ENCODE data around the gene MAD1L1.

Gene MAD1L1

DNA sequence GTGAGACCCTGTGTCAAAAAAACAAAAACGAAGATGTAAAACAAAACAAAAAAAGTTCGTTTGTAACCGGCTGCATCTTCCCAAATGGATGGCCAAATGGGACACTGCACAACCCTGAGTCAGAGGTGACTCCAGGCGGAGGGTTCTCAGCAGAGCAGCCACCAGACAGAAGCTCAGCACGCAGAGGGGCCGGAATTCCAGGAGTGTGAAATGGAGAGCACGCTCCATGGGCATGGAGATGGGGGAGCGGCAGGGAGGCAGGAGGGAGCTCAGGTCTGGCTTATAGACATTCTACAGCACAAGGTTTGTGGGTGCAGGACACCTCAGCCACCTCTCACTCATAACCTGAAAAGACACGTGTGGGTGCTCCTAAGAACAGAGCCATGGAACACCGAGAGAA lies 227.0 kb downstream of the MAD1L1 start:
- H3K36me3 ChIP-seq (ENCODE audit: insufficient read depth, low read length), result no peaks in the 10 kb centered on the region
- H3K4me1 ChIP-seq (ENCODE audit: insufficient read depth, low read length), result no peaks in the 10 kb centered on the region; the same call in 1 of the 2 replicates
- no peak overlapping the region for H3K9ac ChIP-seq (ENCODE audit: low read depth, low read length)
- no peaks in the 10 kb centered on the region for H3K9me3 ChIP-seq (ENCODE audit: control insufficient read depth, insufficient read depth, low read length)

DNA sequence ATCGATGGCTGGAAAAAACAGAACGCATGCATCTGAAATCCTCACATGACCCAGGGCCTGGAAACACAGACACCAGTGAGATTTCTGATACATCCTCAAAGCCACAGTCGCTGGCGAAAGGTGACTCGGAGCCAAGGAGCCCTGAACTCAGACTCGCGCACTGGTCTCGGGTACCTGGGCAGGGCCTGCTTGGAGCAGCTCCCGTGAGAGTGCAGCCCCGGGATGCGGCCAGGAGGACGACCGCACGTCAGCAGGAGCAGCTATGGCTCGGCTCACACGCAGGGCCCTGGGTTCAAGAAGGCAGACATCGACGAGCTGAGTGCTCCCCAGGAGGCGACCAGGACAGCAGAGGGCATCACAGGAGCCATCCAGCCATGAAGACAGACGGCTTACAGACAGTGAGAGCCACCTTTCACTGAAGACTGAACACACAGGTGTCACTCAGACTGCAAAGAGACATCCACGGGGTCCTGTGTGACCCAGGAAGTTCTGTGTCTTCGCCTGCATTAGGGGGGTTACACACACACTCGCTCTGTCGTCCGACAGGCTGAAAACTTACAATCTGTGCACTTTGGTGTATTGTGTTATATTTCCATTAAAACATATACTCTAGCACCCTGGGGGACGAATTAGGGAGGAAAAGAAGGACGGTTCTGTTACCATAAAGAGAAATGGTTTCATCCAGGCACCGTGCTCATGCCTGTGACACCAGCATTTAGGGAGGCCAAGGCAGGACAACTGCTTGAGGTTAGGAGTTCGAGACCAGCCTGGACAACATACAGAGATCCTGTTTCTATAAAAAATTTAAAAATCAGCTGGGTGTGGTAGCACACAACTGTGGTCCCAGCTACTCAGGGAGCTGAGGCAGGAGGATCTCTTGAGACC lies 227.7 kb downstream of the MAD1L1 start:
- H3K9ac ChIP-seq (ENCODE audit: low read depth, low read length), result no peak overlapping the region
- no peaks in the 10 kb centered on the region for H3K36me3 ChIP-seq (ENCODE audit: insufficient read depth, low read length)
- no peaks in the 10 kb centered on the region for H3K9me3 ChIP-seq (ENCODE audit: control insufficient read depth, insufficient read depth, low read length)
- no peaks in the 10 kb centered on the region; the same call in 1 of the 2 replicates for H3K4me1 ChIP-seq (ENCODE audit: insufficient read depth, low read length)

DNA sequence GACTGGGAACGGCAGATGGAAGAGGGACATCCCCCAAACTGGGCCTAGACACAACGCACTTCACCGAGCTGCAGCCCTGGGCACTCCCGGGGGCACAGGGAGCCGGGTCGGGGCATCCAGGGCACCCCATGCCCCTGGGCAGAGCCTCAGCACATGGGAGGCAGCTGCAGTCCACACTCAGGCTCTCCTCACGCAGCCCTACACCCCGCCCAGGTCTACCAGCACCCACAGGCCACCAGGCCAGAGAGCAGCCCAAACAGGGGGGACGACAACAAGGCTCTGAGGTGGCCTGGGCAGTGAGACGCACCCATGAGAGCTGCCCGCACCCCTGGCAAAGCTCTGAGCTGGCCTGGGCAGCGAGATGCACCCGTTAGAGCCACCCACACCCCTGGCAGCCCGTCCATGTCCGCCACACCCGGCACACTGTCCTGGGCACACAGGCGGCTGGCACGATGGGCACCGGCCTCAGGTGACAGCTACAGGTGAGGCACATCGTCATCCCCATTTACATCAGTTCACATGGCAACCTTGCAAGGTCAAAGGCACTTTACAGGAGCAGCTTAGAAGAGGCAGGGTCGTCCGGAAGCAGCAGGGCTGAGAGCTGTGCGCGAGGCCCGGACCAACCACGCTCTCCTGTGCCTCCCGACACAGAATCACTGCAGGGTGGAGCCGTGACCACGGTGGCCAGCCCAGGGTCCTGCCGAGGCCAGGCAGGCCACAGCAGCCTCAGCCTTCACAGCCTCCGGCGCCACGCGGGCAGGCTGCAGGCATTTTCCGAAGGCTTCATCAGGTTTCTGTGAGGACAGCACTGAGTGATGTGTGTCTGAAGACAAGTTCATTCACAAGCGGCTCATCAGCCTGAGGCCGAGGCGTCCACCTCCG lies 228.6 kb downstream of the MAD1L1 start:
- H3K4me1 ChIP-seq (ENCODE audit: insufficient read depth, low read length), result no peaks in the 10 kb centered on the region; the same call in 1 of the 2 replicates
- H3K36me3 ChIP-seq (ENCODE audit: insufficient read depth, low read length), result no peaks in the 10 kb centered on the region
- H3K9ac ChIP-seq (ENCODE audit: low read depth, low read length), result no peak overlapping the region
- H3K9me3 ChIP-seq (ENCODE audit: control insufficient read depth, insufficient read depth, low read length), result no peaks in the 10 kb centered on the region

- Histone ChIP-seq H3K9me3 (ENCODE audit: control insufficient read depth, insufficient read depth, low read length) (no peaks in the 10 kb centered on the region), H3K9ac (ENCODE audit: low read depth, low read length) (no peak overlapping the region), H3K4me1 (ENCODE audit: insufficient read depth, low read length) (no peaks in the 10 kb centered on the region; the same call in 1 of the 2 replicates), H3K36me3 (ENCODE audit: insufficient read depth, low read length) (no peaks in the 10 kb centered on the region)
Measured at GRCh38 chr7:2003451-2003930, 229.3 kb downstream of the MAD1L1 start.

DNA sequence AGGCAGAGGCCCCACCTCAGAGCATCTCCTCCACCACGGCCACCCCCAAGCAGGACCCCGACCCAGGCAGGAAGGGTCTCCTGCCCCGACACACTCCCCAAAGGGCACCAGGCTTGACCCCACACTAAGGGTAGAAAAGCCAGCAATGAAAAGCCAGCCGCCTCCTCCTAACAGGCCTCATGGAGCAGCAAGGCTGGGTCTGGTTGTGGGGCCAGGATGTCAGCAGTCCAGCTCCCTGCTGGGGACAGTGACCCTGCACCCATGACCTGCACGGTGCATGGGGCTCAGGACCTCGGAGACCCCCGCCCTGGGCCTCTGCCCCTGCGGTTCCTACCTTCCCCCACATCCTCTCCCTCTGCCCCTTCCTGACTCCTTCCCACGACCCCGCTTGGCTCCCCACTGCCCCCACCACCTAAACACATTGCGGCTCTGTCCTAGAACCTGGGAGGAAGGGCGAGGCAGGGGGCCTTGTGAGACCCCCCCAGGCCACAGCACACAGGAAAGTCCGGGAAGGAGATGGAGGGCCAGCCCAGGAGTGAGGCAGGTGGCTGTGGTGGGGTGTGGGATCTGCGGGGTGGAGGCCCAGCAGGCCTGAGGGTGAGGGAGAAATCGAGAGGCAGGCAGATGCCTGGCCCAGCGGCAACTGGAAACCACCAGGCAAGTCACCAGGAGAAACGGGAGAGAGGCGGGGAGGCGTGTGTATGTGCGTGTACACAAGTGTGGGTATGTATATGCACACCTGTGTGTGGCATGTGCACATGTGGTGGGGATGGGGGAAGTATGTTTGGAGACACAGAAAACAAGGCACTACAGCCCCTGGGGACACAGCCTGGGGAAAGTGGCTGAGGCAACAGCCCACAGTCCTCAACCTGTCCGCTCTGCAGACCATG lies 229.9 kb downstream of the MAD1L1 start:
- H3K4me1 ChIP-seq (ENCODE audit: insufficient read depth, low read length), result no peaks in the 10 kb centered on the region; the same call in 1 of the 2 replicates

GRCh38 chr7:2001601-2002442 lies 230.9 kb downstream of the MAD1L1 start:
- Histone ChIP-seq H3K36me3 (ENCODE audit: insufficient read depth, low read length) (no peaks in the 10 kb centered on the region), H3K9me3 (ENCODE audit: control insufficient read depth, insufficient read depth, low read length) (no peaks in the 10 kb centered on the region), H3K4me1 (ENCODE audit: insufficient read depth, low read length) (no peaks in the 10 kb centered on the region; the same call in 1 of the 2 replicates), H3K9ac (ENCODE audit: low read depth, low read length) (no peak overlapping the region)

More for the DNA sequence above, 229.9 kb downstream of the MAD1L1 start:
- no peak overlapping the region for H3K9ac ChIP-seq (ENCODE audit: low read depth, low read length)
- H3K36me3 ChIP-seq (ENCODE audit: insufficient read depth, low read length), result no peaks in the 10 kb centered on the region
- H3K9me3 ChIP-seq (ENCODE audit: control insufficient read depth, insufficient read depth, low read length), result no peaks in the 10 kb centered on the region

- Histone ChIP-seq H3K4me1 (ENCODE audit: insufficient read depth, low read length) (no peaks in the 10 kb centered on the region; the same call in 1 of the 2 replicates), H3K36me3 (ENCODE audit: insufficient read depth, low read length) (no peaks in the 10 kb centered on the region), H3K9ac (ENCODE audit: low read depth, low read length) (no peak overlapping the region), H3K9me3 (ENCODE audit: control insufficient read depth, insufficient read depth, low read length) (no peaks in the 10 kb centered on the region)
Measured at GRCh38 chr7:2000746-2001321, 231.9 kb downstream of the MAD1L1 start.

DNA sequence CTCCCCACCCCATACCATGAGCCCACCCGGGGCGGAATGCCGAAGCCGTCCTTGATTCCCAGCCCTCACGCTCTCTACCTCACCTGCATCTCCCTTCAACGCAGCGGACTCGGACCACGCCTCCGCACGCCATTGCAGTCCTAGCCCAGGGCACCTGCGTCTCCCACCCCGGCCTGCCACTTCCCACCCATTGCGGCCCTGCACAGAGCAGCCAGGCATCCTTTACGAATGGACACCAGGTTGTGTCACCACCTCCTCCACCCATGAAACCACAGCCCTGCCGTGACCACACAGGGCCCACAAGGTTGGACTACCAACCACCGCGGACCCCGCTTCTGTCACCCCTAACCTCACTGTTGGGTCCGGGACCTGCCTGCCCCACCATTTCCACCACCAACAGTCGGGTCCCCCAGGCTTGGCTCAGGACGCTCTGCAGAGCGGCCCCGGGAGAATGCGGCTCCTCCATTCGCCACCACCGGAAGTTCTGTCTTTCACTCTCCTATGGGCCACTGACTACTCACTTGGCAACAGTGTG lies 232.5 kb downstream of the MAD1L1 start:
- no peaks in the 10 kb centered on the region for H3K36me3 ChIP-seq (ENCODE audit: insufficient read depth, low read length)
- H3K4me1 ChIP-seq (ENCODE audit: insufficient read depth, low read length), result no peaks in the 10 kb centered on the region; the same call in 1 of the 2 replicates
- H3K9ac ChIP-seq (ENCODE audit: low read depth, low read length), result no peak overlapping the region
- no peaks in the 10 kb centered on the region for H3K9me3 ChIP-seq (ENCODE audit: control insufficient read depth, insufficient read depth, low read length)

DNA sequence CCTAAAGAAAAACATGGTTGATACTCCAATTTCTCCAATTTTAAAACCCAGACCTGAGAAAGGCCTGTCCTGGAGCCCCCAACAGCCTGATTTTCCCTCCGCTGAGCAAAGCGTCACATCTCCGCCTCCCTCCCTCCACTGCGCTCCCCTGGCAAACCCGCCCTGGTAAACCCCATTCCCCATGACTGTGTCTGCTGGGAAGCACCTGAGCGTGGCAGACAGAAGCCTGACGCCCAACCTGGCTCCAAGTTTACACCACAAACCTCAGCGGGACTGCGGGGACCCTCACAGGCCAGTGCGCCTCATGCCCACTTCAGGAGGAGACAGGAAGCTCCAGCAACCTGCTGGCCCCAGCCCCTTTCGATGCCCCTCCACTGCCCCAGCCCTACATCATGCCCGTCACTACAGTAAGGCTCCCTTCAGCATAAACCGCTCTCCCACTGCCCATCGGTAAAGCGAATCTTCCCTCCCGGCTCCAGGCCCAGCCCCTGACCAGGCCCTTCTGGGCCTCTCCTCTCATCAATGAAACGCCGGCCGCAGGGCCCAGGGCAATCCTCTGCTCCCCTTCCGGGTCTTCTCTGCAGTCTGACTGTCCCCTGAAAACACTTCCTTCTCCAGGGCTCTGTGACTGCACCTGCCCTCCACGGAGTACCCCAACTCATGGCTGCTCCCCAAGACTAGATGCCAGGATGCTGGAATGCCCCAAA lies 233.3 kb downstream of the MAD1L1 start:
- H3K36me3 ChIP-seq (ENCODE audit: insufficient read depth, low read length), result no peaks in the 10 kb centered on the region
- H3K9ac ChIP-seq (ENCODE audit: low read depth, low read length), result no peak overlapping the region
- no peaks in the 10 kb centered on the region; the same call in 1 of the 2 replicates for H3K4me1 ChIP-seq (ENCODE audit: insufficient read depth, low read length)
- no peaks in the 10 kb centered on the region for H3K9me3 ChIP-seq (ENCODE audit: control insufficient read depth, insufficient read depth, low read length)

DNA sequence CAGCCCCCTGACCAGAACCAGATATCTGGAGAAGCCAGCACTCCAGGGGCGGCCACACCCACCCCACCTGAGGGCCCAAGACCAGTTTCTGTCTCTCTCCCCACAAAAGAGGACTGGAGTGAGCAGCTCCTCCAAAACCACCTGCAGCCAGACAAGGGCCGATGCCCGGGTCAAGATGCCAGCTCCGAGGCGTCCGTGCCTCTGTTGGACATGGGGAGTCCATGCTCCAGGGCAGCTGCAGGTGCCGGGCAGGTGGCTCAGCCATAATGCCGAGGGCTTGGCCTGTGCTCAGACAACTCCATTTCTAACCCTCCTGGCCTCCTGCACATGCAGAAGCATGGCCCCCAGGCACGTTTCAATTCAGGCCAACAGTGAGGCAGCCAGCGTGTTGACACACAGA lies 234.6 kb downstream of the MAD1L1 start:
- Histone ChIP-seq H3K9ac (ENCODE audit: low read depth, low read length) (no peak overlapping the region), H3K36me3 (ENCODE audit: insufficient read depth, low read length) (no peaks in the 10 kb centered on the region), H3K4me1 (ENCODE audit: insufficient read depth, low read length) (no peaks in the 10 kb centered on the region; the same call in 1 of the 2 replicates), H3K9me3 (ENCODE audit: control insufficient read depth, insufficient read depth, low read length) (no peaks in the 10 kb centered on the region)

DNA sequence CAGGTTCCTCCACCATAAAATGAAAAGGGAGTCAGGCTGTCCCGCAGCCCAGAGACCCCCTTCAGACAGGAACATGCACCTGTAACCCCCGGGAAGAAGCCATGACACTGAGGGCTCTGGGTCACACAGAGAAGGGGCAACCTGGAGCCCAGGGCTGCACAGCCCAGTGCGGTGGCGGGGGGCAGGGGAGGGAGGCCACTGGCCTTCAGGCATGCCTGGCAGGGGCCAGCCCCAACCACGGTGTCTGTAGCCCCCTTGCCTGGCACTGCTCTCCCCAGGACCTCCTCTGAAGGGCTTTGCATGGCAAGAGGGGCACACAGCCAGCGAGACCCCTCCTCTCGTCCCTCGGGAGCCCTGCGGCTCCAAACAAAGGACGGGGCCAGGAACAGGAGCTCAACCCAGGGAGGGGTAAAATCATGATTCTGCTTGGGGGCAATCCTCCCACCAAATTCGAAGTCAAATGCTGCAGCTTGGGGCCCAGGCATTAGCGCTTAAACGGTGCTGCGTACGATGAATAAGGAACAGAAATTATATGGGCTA lies 235.1 kb downstream of the MAD1L1 start:
- no peak overlapping the region for H3K9ac ChIP-seq (ENCODE audit: low read depth, low read length)
- H3K36me3 ChIP-seq (ENCODE audit: insufficient read depth, low read length), result no peaks in the 10 kb centered on the region
- H3K4me1 ChIP-seq (ENCODE audit: insufficient read depth, low read length), result no peaks in the 10 kb centered on the region; the same call in 1 of the 2 replicates
- no peaks in the 10 kb centered on the region for H3K9me3 ChIP-seq (ENCODE audit: control insufficient read depth, insufficient read depth, low read length)

DNA sequence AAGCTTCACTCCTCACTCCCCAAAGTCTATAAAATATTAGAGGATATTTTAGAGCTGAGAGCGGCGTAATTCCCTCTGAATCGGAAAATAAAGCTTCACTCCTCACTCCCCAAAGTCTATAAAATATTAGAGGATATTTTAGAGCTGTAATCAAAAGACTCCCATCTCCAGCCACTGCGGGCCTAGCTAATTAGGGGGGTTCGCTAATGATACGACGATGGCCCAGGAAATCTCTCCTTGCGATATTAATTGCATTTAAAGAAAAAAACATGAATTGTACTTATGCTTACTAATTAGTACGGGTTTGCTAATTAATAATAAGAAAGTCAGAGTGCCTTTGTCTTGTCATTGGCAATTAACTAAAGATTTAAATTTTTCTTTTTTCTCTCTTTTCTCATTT lies 235.9 kb downstream of the MAD1L1 start:
- H3K36me3 ChIP-seq (ENCODE audit: insufficient read depth, low read length), result no peaks in the 10 kb centered on the region
- H3K4me1 ChIP-seq (ENCODE audit: insufficient read depth, low read length), result no peaks in the 10 kb centered on the region
- no peak overlapping the region for H3K9ac ChIP-seq (ENCODE audit: low read depth, low read length)

More for the DNA sequence above, 235.9 kb downstream of the MAD1L1 start:
- H3K9me3 ChIP-seq (ENCODE audit: control insufficient read depth, insufficient read depth, low read length), result no peaks in the 10 kb centered on the region

All from ES-I3 (cell line).